HT1080 (cell line): Measurements from ENCODE around the gene PXK. TPM values are rescaled to one million over a fixed set of nuclear protein-coding genes. Genes with fewer than 3 reads are reported as not detected.
"Not testable (repeated sequence)": the region's sequence is repeated elsewhere in the genome, so short reads cannot be mapped to it uniquely, and the experiment has no call there.

Experiments used
- DNase-seq: peaks from one replicate; pipeline ENCODE4 v3.0.0-alpha.2; 2015; ENCODE audit warnings: low read depth
- total RNA-seq: library from RNA; depleted of rRNA; stranded (reverse); fragments of >200 nt; shearing (Covaris generic); gene quantifications from 2 replicates; pipeline ENCODE4 v1.2.3, GENCODE V29; 2014

The PXK gene
- total RNA-seq, 1 experiment from 2014 or later: 23.3 TPM

DNA sequence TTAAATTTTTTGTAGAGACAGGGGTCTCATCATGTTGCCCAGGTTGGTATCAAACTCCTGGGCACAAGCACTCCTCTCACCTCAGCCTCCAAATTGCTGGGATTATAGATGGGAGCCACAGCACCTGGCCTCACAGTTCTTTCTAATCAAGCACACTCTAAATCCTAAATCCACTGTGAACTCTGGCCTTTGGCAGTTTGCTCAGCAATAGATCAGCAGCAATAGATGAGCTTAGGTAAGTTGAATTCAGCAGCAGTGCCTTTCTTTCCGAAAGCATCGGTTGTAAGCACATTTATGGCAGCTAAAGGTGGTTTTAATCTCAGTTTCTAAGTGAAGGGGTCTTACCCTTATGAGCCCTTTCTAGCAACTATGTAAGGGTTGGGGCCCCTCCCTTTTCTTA lies 84.4 kb downstream of the PXK start:
- DNase-seq: no peak

DNA sequence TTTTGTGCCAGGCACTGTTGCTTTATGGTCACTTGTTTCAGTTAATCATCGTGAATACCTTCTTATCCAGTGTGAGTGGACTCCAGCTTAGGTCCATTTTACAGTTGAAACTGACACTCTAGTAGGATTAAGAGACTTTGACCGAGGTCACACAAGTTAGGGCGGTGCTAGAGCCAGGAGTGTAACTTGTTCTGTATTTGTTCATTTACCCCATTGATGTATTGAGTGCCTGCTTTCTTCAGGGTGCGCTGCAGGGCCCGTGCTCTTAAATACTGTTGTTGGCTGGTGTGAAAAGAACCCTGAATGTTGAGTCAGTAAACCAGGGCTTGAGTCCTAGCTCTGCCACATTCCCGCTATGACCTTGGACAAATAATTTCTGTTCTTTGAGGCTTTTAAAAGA lies 85.5 kb downstream of the PXK start:
- DNase-seq: no peak

DNA sequence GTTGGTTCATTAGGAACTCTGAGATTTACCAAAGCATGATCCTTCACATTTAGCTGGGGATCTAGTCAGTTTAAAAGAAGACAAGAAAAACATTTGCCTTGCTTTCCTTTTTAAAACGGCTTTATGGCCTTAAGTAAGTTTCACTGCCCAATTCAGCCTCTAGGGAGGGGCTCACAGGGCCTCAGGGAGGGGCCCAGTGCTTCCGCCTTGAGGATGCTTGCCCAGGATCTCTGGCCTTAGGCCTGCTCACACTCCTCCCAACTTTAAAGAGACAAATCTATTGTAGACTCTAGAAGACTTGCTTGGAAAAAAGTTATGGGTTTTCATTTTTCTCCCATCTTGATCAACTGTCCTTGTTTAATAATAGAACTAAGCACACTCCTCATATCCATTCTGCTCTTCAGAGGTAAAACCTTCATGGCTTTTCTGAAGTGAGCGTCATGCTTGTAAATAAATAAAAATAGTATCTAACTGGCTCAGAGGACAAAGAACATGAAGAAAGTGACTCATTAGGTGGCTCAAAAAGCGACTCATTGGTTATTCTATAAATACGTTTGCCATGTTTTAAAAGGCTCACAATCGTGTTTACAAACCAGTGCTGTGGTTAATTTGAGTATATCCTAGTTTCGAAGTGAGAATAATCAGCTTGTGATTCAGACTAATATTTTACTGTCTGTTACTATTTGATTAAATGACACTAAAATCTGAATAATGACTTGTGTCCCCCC lies 87.3 kb downstream of the PXK start:
- DNase-seq: no peak

DNA sequence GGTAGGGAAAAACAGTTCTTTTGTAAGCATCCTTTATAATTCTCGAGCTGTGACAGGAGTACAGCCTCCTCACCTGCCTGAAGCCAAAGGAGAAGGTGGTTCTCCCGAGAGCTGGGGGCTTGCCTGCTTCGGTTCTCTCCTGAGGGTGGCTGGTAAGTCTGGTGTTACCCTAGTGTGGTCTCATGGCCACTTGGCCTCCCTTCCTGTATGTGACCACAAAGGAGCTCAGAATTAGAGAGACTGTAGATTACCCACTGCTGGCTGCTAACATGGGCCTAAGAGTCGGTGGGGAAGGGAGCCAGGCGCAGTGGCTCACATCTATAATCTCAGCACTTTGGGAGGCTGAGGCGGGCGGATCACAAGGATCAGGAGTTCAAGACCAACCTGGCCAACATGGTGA lies 88.3 kb downstream of the PXK start:
- no peak for DNase-seq

DNA sequence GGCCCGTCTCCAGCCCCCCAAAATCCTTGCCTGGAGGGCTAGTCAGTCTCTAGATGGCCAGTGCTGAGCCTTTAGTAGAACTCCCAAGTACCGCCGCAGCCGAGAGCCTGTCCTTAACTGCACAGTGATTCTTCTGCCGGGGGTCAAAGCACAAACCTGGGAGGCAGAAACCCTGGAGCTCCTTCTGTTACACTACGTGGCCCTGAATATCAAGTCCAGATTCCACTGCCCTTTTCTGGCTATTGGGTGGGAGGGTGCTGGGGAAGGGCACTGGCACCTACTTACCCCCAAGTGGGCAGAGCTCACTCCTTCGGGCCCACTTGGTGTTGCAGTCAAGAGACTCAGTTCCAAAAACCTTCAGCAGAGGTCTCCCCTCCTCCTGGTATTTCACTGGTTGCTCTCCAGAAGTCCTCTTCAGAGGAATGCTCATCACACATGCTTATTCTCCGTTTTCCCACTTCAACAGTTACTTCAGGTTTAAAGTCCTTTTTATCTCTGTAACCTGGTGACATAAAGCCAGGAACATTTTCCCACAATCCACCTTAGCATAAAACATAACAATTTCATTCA lies 90.1 kb downstream of the PXK start:
- DNase-seq: no peak

DNA sequence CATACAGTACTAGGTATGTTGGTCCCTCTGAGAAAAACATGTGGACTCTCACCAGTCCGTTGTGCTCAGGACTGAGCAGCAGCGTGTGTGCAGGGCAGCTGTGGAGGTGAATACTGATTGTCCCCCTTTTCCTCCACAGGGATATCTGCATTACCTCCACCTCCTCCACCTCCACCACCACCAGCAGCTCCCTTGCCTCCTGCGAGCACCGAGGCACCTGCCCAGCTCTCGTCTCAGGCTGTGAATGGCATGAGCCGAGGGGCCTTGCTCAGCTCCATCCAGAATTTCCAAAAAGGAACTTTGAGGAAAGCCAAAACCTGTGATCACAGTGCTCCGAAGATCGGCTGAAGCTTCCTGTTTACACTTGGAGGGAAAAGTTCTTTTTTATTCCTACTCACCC lies 91.9 kb downstream of the PXK start:
- no peak for DNase-seq

DNA sequence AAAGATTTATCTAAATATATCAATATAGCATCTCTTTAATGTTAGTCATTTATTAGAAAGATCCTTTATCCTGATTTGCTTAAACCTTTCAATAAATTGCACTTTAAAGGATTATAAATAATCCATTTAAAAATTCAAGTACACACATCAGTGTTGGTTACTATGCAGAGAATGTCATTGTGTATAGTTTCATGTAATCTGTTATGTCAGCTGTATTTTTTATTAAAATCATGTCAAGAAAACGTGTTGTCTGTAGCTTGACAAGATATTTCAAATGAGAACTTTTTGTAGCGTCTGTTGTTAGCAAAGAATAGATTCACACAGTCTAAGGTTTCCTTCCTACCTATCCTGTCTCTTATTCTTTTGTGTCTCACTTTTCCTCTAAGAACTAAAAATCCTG lies 93.1 kb downstream of the PXK start:
- no peak for DNase-seq

DNA sequence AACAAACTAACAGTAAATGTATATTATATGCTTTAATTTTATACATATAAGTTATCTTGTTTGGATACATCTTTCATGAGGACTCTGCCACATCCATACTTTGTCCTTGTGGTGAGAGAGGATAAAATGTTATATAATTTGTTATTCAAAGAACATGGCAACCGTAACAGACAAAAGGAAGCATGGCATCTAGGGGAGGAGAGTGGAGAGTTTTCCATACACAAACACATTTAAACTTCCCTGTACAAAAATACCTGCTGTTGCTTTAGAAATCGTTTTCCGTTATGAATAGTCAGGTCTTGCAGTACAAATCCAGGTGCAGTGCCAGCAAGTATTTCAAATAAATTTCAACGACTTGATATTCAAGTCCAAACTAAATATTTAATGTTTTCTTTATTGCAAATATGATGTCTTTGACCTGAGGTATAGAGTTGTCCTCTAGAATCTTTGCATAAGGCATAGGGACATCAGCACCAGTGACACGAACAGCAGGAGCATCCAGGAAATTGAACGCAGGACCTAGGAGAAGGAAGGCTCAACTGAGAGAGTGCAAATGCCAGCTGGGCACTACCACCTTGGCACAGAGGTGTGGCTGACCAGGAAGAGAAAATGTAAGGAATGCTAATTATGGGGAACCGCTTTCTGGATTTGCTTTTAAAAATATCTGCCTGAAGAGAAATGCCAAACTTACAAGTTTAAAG lies 95.1 kb downstream of the PXK start:
- DNase-seq: no peak

DNA sequence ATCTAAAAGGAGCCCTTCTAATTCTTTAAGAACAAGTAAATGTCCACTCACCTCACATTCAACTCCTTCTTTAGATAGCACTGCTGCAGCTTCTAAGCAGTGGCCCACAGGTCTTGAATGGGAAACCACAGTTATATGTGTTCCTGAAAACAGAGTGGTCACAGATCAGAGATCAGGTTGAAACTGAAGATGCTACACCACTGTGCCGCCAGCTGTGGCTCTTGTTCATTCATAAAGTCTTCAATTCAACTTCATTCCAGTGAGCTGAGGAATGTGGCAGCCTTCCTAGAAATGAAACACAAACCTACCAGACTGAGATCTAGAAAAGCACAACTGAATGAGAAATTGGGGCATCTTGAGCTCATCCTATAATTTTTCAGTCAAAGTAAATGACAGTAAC lies 97.0 kb downstream of the PXK start:
- DNase-seq: no peak

DNA sequence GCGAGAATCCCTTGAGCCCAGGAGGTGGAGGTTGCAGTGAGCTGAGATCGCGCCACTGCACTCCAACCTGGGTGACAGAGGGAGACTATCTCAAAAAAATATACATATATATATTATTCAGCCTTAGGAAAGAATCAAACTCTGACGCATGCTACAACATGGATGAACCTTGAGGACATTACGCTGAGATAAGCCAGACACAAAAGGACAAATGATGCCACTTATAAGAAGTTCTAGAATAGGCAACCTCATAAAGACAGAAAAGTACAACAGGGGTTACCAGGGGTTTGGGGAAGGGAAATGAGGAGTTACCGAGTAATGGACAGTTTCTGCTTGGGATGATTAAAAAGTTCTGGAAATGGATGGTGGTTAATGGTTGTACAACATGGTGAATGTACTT lies 100.2 kb downstream of the PXK start:
- no peak for DNase-seq

DNA sequence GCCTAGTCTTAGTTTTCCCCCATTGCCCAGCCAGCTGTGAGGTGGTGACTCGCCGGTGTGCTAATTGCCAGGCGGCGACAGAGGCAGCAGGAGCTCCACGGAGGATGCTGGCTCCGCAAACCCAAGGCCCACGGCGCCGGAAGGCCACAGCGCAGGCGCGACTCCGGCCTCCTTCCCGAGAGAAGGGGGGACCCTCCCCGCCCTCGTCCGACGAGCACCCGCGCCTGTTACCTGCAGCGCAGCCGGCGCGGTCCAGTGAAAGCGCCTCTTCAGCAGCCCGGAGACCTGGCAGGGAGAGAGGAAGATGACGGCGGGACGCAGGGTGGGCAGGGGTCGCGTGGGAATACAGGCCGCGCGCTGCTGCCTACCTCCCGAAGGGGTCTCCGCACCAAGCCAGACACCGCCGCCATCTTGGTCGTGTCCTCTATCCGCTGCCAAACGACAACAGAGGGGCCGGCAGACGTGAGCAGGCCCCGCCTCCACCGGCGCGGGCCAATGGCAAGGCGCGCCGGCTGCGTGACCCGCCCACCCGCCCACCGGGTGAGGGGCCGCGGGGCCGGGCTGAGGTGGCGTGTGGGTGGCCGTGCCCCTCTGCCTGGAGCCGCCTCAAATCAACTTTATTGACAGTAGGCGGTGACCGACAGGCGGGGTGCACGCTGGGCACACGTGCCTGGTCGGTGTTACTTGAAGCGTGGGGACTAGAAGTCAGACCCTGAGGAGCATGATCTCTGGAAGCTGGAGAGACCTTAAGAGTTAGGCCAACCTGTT lies 100.9 kb downstream of the PXK start, which contains the start of gene PDHB:
Gene PDHB (minus strand): TSS at position 433 of the 768 bp plus-strand sequence. CDS start 23 bp downstream, at position 410.
- peak; percentile 86 for DNase-seq

DNA sequence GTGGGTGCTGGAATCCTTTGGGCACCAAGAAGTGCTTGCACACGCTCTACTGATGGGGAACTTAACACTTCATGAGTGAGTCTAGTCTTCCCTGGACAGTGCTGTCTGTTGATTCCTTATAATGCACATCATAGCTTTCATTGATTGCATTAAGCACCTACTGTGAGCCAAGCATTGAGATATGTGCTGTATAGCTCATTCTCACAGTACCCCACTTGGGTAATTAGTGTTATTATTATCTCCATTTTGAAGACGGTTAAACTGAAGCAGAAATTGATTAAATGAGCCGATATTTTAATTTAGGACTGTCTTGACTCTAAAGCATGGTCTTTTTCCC lies 101.4 kb downstream of the PXK start:
- DNase-seq: no peak

DNA sequence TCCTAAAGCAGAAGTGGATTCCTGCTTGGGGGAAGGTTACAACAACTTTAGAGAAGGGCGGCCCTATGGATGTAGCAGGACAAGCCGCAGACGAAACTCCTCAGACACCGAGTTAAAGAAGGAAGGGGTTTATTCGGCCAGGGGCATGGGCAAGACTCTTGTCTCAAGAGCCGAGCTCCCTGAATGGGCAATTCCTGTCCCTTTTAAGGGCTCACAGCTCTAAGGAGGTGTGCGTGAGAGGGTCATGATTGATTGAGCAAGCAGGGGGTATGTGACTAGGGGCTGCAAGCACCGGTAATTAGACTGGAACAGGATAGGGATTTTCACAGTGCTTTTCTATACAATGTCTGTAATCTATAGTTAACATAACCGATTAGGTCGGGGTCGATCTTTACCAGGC lies 101.8 kb downstream of the PXK start:
- no peak for DNase-seq

DNA sequence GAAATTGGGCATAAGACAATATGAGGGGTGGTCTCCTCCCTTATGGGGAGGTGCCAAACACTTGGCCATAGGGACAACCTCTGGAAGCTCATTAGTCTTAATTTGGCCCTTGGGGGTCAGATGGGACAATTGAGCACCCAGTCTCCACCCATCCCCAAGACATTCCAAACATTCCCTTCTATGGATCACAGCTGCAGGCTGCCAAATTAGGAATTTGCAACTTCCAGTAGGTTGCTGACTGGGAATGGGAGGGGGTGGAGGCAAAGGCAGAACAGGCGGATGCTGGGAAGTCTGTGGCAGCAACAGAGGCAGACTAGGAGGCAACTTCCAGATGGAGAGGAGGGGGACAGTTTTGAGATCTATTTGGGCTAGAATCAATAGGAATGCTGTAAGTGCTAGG lies 102.3 kb downstream of the PXK start:
- DNase-seq: peak; percentile 18

DNA sequence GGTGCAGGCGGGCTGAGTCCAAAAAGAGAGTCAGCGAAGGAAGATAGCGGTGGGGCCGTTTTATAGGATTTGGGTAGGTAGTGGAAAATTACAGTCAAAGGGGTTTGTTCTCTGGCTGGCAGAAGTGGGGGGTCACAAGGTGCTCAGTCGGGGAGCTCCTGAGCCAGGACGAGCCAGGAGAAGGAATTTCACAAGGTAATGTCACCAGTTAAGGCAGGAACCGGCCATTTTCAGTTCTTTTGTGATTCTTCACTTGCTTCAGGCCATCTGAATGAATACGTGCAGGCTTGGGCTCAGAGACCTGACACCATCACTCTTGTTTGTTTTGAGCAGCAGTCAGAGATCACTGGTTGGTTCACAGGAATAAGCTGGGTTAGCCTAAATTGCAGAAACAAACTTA lies 104.6 kb downstream of the PXK start:
- DNase-seq: not testable (repeated sequence)

DNA sequence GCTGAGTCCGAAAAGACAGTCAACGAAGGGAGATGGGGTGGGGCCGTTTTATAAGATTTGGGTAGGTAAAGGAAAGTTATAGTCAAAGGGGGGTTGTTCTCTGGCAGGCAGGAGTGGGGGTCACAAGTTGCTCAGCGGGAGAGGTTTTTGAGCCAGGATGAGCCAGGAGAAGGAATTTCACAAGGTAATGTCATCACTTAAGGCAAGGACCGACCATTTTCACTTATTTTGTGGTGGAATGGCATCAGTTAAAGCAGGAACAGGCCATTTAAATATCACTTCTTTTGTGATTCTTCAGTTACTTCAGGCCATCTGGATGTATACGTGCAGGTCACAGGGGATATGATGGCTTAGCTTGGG lies 108.3 kb downstream of the PXK start:
- DNase-seq: not testable (repeated sequence)

DNA sequence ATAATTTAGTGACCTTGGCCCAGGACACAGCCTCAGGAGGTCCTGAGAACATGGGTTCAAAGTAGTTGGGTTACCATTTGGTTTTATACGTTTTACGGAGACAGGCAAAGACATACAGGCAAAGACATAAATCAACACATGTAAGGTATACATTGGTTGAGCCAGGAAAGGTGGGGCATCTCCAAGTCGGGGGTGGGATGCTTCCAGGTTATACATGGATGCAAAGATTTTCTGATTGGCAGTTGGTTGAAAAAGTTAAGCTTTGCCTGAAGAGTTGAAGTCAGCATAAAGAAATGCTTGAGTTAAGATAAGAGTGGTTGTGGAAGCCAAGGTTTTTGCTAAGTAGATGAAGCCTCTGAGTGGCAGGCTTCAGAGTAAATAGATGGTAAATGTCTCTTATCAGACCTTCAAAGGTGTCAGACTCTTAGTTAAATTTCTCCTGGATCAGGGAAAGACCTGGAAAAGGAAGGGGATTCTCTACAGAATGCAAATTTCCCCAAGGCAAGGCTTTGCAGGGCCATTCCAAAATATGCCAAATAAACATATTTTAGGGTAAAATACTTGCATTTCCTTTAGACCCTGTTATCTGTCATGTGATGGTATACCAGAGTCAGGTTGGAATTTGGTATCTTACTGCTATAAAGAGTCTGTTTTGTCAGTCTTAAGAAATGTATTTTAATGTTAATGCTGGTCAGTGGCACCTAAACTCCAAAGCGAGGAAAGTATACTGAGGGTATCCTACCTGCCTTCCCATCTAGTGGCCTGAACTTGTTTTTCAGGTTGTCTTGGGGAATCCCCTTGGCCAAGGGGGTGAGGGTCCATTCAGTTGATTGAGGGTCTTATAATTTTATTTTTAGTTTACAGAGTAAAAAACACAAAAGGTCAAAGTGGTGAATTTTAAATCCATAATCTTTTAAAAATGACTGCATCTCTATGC lies 109.1 kb downstream of the PXK start:
- no peak for DNase-seq

DNA sequence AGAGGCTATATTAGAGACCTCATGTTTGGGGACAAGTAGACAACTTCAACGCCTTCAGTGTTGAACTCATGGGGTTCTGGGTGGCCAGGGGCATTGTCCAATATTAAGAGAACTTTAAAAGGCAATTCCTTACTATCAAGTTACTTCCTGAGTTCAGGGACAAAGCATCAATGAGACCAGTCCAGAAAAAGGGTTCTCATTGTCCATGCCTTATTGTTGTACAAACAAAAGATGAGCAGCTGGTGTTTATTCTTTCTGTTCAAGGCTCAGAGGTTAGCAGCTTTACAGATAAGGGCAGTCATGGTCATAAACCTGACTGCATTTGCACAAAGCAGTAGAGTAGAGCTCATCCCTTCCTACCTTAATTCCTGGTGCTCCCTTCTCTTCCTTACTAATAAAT lies 119.5 kb downstream of the PXK start:
- no peak for DNase-seq

DNA sequence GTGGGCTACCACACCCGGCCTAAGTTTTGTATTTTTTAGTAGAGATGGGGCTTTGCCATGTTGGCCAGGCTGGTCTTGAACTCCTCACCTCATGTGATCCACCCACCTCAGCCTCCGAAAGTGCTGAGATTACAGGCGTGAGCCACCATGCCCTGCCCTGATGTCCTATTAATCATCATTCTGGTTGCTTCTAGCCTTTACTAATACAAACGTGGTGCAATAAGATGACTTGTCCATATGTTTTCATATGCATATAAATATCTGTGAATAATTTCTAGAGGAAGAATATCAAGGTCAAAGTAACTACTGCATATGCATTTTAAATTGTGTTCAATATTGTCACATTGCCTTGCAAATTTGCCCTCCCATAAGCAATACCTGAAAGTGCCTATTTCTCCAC lies 126.5 kb downstream of the PXK start:
- DNase-seq: no peak

DNA sequence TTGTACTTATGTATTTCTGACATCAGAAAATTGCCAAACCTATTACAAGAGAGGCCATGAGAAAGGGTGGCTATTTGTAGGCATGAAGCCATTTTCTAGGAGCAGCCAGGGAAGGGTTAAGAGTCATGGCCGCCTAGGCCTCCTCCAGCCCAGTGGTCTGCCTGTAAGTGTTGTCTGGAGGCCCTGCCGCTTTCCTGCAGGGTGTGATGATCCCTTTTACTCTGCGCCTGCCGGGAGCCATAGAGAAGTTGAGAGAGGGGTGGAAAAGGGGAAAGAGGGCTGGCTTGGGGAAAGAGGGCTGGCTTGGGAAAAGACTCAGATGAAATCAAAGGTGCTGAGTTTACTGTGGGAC lies 130.1 kb downstream of the PXK start:
- DNase-seq: no peak
